Thoracic aorta (tissue), 2 donors: ENCODE results near the gene UBE2L3. TPM values are rescaled to one million over a fixed set of nuclear protein-coding genes. Genes with fewer than 3 reads are reported as not detected.

ENCODE experiments used
- ATAC-seq: fragments of 150-250 bp; one replicate; pipeline ENCODE4 v1.8.0; 2017; ENCODE audit warnings: low read depth; ENCODE audit not compliant: insufficient number of reproducible peaks, low FRiP score
- DNase-seq: peaks from one replicate; pipeline ENCODE4 v3.0.0-alpha.2; 2020; ENCODE audit warnings: low spot score
- H3K27ac ChIP-seq, 2 donors: fragments of 200-600 bp; sonication (generic); 1 replicate in 1 of 2; 2 replicates in 1 of 2; pipeline ENCODE4 v1.5.1; 2016; ENCODE audit warnings: mild to moderate bottlenecking in 2 of 2, moderate library complexity in 2 of 2
- H3K27me3 ChIP-seq: fragments of 200-600 bp; sonication (generic); replicated peaks from 2 replicates; pipeline ENCODE4 v1.6.0; 2016; ENCODE audit warnings: mild to moderate bottlenecking; ENCODE audit not compliant: insufficient read depth
- H3K36me3 ChIP-seq: fragments of 200-600 bp; sonication (generic); one replicate; pipeline ENCODE4 v1.5.1; 2016
- H3K4me1 ChIP-seq, 2 donors: fragments of 200-600 bp; sonication (generic); 1 replicate in 1 of 2; 2 replicates in 1 of 2; pipeline versions ENCODE4 v1.5.1 to v1.6.0; 2016; ENCODE audit warnings: low read depth in 2 of 2, mild to moderate bottlenecking in 1 of 2; ENCODE audit not compliant: control insufficient read depth in 1 of 2
- H3K4me3 ChIP-seq: fragments of 200-600 bp; sonication (generic); 2 replicates; pipeline ENCODE4 v1.5.1; 2016; ENCODE audit warnings: mild to moderate bottlenecking
- H3K9me3 ChIP-seq: fragments of 200-600 bp; sonication (generic); 2 replicates; pipeline ENCODE4 v1.5.1; 2016
- total RNA-seq, 2 donors: library from RNA; depleted of rRNA; stranded (reverse); fragments of >200 nt; gene quantifications; one replicate each; pipeline versions ENCODE4 v1.1.0 to v1.2.3, GENCODE V29; 2016
- TF ChIP-seq, protein P1 (sequence below): fragments of 200-600 bp; sonication (generic); IDR thresholded peaks from one replicate; pipeline ENCODE4 v1.5.1; 2019; ENCODE audit warnings: antibody characterized with exemption

UBE2L3 gene
- total RNA-seq, 2 donors from 2014 or later = 33.8 to 38.3 TPM

DNA sequence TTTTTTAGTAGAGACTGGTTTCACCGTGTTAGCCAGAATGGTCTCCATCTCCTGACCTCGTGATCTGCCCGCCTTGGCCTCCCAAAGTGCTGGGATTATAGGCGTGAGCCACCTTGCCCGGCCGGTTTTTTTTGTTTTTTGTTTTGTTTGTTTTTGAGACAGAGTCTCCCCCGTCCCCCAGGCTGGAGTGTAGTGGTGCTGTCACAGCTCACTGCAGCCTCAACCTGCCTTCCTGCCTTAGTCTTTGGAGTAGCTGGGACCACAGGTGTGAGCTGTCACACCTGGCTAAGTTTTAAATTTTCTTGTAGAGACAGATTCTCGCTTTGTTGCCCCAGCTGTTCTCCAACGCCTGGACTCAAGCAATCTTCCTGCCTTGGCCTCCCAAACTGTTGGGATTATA is 101.5 kb downstream of the UBE2L3 start:
- no peaks in the 10 kb centered on the region for H3K9me3 ChIP-seq
- H3K27ac ChIP-seq = no peak overlapping the region
- H3K4me1 ChIP-seq = peaks cover 0 to 16% of the 10 kb centered on the region in 2 donors
- H3K36me3 ChIP-seq = peaks cover 35% of the 10 kb centered on the region
- DNase-seq (no peak), ATAC-seq (no peak)
- no peaks in the 10 kb centered on the region for H3K27me3 ChIP-seq
- H3K4me3 ChIP-seq = no peak overlapping the region
- TF ChIP-seq, protein P1, sequence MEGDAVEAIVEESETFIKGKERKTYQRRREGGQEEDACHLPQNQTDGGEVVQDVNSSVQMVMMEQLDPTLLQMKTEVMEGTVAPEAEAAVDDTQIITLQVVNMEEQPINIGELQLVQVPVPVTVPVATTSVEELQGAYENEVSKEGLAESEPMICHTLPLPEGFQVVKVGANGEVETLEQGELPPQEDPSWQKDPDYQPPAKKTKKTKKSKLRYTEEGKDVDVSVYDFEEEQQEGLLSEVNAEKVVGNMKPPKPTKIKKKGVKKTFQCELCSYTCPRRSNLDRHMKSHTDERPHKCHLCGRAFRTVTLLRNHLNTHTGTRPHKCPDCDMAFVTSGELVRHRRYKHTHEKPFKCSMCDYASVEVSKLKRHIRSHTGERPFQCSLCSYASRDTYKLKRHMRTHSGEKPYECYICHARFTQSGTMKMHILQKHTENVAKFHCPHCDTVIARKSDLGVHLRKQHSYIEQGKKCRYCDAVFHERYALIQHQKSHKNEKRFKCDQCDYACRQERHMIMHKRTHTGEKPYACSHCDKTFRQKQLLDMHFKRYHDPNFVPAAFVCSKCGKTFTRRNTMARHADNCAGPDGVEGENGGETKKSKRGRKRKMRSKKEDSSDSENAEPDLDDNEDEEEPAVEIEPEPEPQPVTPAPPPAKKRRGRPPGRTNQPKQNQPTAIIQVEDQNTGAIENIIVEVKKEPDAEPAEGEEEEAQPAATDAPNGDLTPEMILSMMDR = no peak

DNA sequence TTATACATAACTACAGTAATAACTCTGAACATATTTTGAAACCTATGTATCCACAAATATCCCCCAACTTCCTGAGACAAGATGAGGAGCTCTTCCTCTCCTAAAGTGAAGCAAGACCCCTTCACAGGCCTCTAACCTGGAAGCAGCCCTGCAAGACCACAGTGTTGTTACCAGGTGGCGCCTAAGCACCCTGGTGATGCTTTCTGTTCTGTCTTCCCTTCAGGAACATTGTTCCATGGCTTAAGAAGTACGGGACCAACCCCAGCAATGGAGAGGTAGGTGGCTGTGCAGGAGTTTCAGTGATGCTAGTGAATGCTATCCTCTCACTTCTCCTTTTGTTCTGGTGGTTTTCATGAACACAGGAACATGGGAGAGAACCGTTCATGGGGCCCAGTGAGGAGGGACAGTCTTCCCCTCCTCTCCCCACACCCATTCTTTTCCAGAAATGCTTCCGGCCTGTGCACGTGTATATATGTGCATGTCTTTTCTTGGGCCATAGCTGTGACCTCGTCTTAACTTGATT is 104.7 kb downstream of the UBE2L3 start:
- Histone ChIP-seq H3K36me3 (peaks cover 46% of the 10 kb centered on the region), H3K4me1 (peaks cover 0 to 5% of the 10 kb centered on the region in 2 donors), H3K9me3 (no peaks in the 10 kb centered on the region), H3K4me3 (no peak overlapping the region), H3K27ac (no peak overlapping the region), H3K27me3 (no peaks in the 10 kb centered on the region)
- ATAC-seq (no peak), DNase-seq (no peak)
- TF ChIP-seq, protein P1 = no peak

Other genes with a start within 250 kb of the UBE2L3 start
- not detected for gene RIMBP3B, start 184.0 kb upstream of the UBE2L3 start, total RNA-seq
- gene HIC2, start 150.3 kb upstream of the UBE2L3 start, total RNA-seq = 1 to 10 TPM; 2.8 to 8.2 TPM
- under 1 TPM; 0.27 to 0.63 TPM for gene TMEM191C, start 100.3 kb upstream of the UBE2L3 start, total RNA-seq
- under 1 TPM; 0.14 to 0.28 TPM for gene RIMBP3C, start 16.3 kb upstream of the UBE2L3 start, total RNA-seq
- gene YDJC, start 62.3 kb downstream of the UBE2L3 start, total RNA-seq = 10 to 100 TPM; 18.3 to 32.3 TPM
- under 1 TPM in 1 of 2 donors, not detected in 1; 0.71 TPM for gene CCDC116, start 65.0 kb downstream of the UBE2L3 start, total RNA-seq
- gene SDF2L1, start 74.6 kb downstream of the UBE2L3 start, total RNA-seq = 10 to 100 TPM; 40.9 to 54.0 TPM
- gene PPIL2, start 98.3 kb downstream of the UBE2L3 start, total RNA-seq = 10 to 100 TPM; 32.0 to 33.7 TPM
- gene YPEL1, start 168.1 kb downstream of the UBE2L3 start, total RNA-seq = 10 to 100 TPM; 20.1 to 25.2 TPM